GM21360 (cell line): Measurements from ENCODE around the gene APBB3.
A peak's percentile ranks its signal among the peaks of the same experiment; 100 is the strongest.

Experiments
- ATAC-seq: cut with Tn5 transposase; IDR thresholded peaks from one replicate; pipeline ENCODE4 v1.9.1; 2021; ENCODE audit warnings: mild to moderate bottlenecking, moderate library complexity; ENCODE audit not compliant: unreplicated experiment

The APBB3 gene

DNA sequence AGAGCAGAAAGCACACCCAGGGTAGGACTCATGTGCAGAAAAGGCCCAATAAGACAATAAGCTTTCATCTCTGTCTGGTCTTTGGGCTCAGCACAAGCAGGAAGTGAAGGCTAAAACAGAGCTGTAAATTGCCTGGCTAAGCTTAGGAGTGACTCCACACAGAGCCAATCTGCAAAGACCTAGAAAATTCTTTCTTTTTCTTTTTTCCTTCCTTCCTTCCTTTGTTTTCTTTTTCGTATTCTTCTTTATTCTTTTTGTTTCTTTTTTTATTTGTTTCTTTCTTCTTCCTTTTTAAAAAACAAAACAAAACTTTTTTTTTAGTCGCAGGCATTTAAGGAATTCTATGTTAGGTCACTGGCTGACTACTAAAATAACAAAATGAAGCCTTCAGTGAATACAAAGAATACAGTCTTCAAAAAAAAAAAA lies 12.4 kb upstream of the APBB3 start:
- no peak for ATAC-seq

DNA sequence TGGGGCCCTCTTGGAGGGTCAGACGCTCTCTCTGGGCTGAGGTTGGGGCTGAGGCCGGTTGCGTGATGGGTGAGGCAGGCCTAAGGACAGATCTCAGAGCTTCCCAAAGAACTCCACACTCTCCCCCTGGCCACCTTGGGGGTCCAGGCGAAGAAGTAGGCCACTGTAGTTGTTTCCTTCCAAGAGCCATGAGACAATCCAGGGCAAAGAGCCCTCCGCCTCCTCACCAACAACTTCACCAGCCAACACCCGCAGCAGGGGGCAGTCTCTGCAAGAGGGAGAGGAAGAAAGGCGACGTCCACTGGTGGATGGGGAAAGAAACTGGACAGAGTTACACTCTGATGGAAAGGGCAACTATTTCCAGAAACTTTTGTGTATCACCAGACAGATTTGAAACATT lies 10.9 kb upstream of the APBB3 start:
- ATAC-seq, result no peak

DNA sequence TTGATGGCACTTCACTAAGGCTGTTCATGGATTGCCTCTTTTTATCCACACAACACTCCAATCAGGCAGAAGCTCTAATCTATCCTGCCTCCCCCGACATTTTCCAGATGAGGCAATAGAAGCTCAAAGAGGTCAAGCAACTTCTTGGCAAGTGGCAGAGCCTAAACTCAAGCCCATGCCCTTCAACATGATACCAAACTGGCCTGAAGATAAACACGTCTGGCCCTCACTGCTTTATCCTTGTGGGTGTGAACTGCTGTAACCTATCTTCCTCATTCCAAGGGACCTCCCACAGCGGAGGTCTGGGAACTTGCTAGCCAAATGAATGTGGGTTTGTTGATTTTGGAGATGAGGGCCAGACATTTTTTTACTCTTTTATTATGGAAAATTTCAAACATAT lies 9.8 kb upstream of the APBB3 start:
- no peak for ATAC-seq

DNA sequence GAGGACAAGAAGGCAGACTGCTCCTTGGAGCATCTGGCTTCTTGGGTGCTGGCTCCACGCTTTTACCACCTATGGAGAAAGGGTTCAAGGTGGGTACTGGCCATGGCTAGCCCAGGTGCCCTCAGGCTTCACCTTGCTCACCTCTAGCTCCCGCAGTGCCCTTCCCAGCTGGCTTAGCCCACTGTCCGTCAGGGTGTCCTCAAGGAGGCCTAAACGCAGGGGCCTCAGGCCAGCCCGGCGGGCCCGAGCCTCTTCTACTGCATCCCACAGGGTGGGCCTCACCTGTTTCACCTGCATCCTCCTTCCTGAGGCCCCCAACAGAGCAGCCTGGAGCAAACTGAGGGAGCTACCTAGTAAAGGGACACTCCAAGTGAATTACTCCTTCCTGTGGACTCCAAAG lies 9.3 kb upstream of the APBB3 start:
- ATAC-seq, result no peak

DNA sequence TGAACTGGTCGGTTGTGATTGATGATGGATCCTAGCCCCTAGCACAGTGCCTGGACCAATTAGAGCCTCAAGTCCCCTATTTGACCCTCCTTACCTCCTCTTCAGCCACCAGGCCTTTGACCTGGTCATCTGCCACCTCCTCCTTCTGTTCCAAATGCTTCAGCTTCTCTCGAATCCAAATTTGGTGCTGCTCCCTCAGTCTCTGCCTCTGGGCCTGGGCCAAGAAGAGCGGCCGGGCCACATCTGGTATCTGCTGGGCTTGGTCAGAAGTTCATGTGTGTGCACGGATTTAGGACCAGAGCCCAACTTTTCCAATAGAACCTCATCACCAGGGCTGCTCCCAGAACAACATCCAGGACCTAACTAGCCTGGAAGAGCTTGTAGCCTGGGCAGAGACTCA lies 6.7 kb upstream of the APBB3 start:
- no peak for ATAC-seq

DNA sequence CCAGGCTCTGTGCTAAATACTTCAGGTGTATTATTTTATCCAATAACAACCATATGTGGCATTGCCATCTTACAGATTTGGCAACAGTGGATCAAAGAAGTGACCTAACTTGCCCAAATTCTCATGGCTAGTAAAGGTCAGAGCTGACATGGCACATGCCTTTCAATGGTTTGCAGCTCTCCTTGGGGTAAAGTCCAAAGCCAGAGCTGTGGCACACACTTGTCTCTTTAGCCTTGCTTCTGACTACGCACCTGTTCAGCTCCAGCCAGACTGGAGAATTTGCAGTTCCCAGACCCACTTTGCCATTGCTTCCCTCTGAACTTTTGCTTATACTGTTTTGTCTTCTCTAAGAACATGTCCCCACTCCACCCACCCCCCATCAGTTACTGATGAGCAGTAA lies 6.1 kb upstream of the APBB3 start:
- no peak for ATAC-seq

DNA sequence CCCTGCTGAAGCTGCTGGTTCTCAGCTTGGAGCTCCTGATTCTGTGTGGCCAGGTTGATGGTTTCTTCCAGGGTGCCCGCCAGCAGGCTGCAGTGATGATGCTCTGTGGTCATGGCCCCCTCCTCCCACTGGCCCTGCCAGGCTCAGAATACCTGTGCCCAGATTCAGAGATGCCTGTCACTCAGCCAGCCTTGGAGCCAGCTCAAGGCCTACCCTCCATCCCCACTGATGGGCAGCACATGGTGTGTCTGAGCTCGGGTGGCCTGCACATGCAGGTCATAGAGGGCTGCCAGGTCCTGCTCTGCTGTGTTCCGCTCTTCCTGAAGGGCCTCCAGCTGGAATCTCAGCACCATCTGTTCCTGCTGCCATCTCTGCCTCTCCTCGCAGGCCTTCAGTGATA lies 5.7 kb upstream of the APBB3 start:
- no peak for ATAC-seq

DNA sequence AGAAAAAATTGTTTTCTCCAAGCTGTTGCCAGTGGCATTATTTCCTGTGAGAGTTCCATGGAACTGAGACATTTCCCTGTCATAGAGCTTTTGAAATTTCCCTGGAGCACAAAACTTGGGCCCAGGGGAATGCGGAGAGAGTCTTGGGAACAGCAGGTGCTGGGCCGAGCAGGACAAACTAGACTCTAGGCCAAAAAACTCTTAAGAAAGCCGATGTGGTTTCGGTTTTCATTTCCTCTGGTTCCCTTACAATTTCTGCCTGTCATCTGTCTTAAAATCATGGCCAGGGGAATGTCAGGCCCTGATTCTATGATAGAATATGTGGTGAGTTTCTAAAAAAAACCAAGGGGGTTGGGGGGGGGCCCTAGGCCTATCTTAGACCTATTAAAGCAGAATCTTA lies 4.8 kb upstream of the APBB3 start:
- ATAC-seq, result no peak

DNA sequence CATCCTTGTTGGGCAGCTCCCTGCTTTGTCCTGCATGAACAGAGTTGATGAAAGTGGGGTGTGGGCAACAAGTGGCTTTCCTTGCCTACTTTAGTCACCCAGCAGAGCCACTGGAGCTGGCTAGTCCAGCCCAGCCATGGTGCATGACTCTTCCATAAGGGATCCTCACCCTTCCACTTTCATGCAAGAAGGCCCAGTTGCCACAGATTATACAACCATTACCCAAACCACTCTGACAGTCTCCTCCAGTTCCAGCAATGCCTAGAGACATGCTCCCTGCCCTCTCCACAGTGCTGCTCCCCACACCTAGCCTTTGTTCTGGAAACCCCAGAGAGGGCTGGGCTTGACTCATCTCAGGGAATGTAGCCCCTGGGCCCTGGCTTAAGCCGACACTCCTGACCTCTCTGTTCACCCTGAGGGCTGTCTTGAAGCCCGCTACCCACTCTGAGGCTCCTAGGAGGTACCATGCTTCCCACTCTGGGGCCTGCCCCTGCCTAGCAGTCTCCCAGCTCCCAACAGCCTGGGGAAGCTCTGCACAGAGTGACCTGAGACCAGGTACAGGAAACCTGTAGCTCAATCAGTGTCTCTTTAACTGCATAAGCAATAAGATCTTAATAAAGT lies 4.2 kb upstream of the APBB3 start:
- ATAC-seq, result no peak

DNA sequence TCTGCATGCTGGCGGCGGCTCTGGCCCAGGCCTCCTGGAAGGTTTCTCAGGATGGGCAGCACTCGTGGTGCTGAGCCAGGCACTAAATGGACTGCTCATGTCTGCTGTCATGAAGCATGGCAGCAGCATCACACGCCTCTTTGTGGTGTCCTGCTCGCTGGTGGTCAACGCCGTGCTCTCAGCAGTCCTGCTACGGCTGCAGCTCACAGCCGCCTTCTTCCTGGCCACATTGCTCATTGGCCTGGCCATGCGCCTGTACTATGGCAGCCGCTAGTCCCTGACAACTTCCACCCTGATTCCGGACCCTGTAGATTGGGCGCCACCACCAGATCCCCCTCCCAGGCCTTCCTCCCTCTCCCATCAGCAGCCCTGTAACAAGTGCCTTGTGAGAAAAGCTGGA lies 3.5 kb upstream of the APBB3 start:
- ATAC-seq, result no peak

DNA sequence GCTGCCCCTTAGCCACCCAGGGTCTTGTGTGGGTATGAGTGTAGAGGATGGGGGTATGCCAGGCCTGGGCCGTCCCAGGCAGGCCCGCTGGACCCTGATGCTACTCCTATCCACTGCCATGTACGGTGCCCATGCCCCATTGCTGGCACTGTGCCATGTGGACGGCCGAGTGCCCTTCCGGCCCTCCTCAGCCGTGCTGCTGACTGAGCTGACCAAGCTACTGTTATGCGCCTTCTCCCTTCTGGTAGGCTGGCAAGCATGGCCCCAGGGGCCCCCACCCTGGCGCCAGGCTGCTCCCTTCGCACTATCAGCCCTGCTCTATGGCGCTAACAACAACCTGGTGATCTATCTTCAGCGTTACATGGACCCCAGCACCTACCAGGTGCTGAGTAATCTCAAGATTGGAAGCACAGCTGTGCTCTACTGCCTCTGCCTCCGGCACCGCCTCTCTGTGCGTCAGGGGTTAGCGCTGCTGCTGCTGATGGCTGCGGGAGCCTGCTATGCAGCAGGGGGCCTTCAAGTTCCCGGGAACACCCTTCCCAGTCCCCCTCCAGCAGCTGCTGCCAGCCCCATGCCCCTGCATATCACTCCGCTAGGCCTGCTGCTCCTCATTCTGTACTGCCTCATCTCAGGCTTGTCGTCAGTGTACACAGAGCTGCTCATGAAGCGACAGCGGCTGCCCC lies 2.9 kb upstream of the APBB3 start:
- ATAC-seq, result no peak

DNA sequence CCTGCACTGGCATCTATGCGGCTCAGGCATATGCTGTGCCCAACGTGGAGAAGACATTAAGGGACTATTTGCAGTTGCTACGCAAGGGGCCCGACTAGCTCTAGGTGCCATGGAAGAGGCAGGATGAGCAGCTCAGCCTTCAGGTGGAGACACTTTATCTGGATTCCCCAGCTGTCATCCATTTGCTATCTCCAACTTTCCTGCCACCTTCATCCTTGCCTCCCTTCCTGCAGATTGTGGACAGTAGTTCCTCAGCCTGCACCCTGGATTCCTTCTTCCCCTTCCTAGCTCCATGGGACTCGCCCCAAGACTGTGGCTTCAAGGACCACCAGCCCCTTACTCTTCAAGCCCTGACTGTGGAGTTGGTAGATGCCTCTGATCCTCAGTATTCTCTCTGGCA lies 2.3 kb upstream of the APBB3 start:
- no peak for ATAC-seq

DNA sequence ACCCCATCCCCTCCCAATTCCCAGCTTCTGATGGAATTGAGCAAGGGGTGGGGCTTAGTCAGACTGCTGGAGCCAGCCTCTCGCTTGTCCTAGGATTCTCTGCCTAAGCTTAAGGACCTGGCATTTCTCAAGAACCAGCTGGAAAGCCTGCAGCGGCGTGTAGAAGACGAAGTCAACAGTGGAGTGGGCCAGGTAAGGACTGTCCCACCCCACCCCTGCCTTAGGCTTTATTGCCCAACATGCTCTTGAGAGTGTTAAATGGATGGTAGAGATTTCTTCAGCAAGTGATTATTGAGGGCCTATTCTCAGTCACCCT lies 1.3 kb upstream of the APBB3 start:
- no peak for ATAC-seq

DNA sequence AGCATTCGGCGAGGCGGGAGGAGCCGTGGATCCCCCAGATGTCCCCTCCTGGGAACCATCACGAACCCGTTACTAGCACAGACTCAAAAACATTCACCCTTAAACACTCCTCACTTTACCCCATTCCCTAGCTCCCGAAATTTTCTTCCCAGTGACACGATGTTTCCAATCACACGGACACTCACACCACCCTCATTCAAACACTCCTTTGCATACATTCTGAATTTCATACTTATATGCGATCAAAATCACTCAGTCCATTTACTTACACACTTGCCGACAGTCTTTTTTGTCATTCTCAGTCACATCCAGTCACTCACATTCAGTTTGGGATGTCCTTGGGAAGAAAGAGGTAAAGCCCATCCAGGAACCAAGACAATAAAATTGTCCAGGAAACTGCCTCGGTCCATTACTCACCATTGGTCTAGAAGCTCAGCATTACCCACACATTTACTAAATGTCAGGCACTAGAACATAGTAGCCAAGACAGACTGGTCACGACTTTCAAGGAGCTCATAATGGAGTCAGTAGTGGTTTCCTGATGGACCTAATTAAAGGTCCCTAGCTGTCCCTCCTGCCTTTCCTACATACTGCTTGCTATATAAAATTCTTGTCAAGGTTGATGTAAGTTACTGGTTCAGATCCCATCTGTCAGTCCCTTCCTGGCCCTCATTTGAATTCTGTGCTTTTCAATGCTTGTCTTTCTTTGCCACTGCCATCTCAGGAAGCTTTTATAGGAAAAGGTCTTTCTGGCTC lies 804 bp upstream of the APBB3 start:
- no peak for ATAC-seq

DNA sequence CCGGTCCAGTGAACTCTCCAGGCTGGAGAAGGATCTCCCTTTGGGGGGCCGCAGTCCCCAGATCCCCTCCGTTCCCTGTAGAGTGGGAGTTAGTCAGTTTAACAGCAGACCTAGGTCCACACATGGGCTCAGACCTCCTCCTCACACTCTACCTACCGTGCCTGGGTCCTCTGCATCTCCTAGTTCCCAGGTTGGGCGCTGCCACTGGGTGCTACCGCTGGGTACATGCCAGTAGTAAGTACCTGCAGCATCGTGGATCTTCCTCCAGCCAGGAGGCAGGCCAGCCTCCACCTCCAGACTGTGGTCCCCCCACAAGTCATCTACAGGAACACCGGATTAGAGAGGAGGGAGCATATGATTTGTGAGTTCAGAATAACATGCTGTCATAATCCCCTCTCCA lies 802 bp downstream of the APBB3 start:
- ATAC-seq, result no peak

DNA sequence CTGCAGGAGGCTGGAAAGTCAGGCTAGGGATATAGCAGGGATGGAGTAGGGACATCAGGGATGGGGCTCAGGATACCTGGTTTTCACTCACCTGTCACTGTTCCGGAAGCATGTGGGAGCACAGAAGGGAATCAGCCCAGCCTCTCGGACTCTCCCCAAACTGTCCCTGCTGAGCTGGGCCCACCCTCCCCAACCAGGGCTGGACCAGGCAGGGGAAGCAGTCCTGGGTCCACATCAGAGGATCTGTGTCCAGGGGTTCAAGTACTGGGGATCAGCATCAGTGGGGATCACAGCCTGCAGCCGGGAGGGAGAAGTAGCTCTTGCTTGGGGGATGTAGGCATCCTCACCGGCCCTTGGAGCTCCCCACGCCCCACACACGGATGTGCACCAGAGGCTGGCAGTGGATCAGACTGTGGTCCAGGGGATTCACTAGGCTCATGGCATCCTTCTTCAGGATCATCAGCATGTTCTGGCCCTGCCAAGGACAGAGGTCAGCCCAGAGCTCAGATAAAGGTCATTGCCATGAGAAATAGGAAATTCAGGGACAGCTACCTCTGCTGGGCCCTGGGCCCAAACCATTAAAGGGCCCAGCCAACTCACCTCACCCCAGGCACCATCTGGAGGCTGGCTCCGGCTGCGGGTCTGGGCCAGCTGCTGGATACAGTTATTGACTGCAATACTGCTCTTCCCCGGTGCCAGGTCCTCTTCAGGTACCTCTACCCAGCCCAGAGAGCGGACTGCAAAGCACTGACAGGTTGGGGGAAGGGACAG lies 2.5 kb downstream of the APBB3 start:
- no peak for ATAC-seq

DNA sequence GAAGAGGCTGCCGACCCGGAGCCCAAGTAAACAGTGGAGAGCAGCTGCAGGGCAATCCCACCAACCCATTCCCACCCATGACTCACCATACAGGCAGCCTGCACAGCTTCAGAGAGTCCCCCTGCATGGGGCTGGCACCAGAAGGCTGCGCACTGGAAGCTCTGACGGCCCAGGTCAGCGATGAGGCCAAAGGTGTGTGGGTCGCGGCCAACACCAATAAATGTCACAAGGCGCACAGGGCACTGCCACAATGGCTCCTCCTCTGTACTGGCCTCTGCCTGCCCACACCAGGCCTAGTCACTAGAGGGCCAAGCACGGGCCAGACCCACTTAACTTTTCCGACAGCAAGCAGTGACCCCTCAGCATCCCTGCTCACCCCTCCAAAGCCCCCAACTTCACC lies 4.2 kb downstream of the APBB3 start:
- ATAC-seq, result no peak

DNA sequence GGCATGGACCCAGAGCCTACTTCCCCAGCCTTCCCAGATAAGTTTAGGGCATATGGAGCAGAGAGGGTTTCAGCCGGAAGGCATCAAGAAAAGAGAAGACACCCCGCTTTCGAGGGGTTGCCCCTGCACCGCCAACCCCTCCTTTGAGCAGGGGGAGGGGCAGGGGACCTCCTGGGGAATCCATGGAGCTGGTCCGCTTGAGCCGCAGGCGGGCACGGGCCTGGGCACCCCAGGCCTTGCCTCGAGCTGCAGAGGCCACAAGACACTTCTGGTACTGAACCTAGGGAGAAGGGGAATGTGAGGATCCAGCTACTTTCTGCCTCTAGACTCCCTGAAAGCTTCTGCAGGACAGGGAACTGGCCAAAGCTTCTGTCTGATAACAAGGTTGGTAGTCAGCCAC lies 5.9 kb downstream of the APBB3 start:
- no peak for ATAC-seq

DNA sequence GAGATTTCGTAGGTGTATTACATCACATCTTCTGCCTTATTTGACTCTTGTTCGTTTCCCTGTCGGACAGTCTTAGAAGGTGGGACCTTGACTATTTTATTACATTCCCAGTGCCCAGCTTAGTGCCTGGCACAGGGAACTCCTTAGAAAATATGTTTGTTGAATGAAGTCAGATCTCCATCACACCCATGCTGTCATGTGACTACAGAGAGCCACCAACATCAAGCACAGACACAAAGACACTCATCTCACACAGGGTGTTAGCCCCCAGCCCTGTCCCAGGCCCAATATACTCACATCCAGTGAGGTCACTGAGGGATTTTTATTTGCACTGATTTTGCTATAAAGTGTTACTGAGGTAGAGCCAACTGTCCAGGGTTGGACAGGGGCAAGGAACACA lies 6.4 kb downstream of the APBB3 start:
- no peak for ATAC-seq

DNA sequence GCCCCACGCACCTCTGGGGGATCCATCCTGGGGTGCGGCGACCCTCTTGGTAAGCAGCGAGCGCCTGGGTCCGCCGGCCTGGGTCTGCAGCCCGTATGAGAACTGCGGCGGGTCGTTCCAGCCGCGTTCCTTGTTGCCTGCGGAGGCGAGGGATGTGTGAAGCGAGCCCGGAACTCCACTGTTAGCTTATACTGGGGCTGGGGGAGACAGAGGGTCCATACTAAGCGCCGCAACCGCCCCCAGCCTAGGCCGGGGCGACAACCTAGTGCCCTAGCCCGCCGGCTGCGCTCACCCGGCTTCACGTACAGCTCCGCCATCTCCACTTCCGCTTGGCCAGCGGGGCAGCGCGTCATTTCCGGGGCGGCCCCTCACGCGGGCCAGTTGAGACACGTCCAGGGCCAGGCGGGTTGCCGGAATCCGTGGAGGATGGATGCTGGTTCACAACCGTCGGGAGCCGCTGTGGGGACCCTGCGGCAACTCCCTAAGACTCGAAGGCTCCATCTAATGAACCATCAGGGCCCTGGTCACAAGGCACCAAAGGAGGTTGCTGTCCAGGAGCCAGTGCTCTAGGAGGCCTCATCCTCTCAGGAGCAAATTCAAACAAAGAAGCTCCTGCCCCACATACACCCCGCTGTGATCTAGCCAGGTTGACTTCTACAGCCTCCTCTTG lies 7.1 kb downstream of the APBB3 start, which contains the start of gene SRA1:
Gene SRA1 (minus strand): TSS at position 338 of the 670 bp plus-strand sequence. CDS start 21 bp downstream, at position 317.
- peak; percentile 97 for ATAC-seq

DNA sequence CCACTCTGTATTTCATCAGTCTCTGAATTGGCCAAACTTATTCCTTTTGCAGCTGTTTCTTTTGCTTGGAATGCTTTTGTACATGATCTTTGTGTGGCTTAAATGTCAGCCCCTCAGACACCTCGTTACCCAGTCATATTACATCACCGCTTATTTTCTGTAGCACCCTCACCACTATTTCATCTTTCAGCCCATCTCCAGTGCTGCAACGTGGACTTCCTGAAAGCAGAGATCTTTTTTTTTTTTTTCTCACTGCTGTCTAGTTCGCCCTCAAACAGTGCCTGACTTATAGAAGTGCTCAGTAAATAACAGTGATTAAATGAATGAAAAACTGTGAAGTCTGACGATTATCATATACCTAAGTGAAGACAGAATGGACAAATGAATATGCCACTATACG lies 8.0 kb downstream of the APBB3 start:
- no peak for ATAC-seq
